Measurements from ENCODE around the gene TBC1D16.
A peak's percentile ranks its signal among the peaks of the same experiment; 100 is the strongest.
"Not testable (repeated sequence)": the region's sequence is repeated elsewhere in the genome, so short reads cannot be mapped to it uniquely, and the experiment has no call there.

The TBC1D16 gene

GRCh38 chr17:80002690-80003490, 32.8 kb downstream of the TBC1D16 start:
- ATAC-seq = no peak

- ATAC-seq = no peak
Observed at GRCh38 chr17:80002070-80002641, 33.5 kb downstream of the TBC1D16 start.

GRCh38 chr17:80000981-80001775, 34.5 kb downstream of the TBC1D16 start:
- ATAC-seq = no peak

- no peak for ATAC-seq
Observed at GRCh38 chr17:80000136-80000535, 35.5 kb downstream of the TBC1D16 start.

GRCh38 chr17:79997011-79997660, 38.5 kb downstream of the TBC1D16 start:
- ATAC-seq = peak; percentile 92 to 95

- no peak for ATAC-seq
Observed at GRCh38 chr17:79996291-79996690, 39.4 kb downstream of the TBC1D16 start.

- no peak for ATAC-seq
Observed at GRCh38 chr17:79995696-79996095, 40.0 kb downstream of the TBC1D16 start.

- no peak for ATAC-seq
Observed at GRCh38 chr17:79994602-79995001, 41.1 kb downstream of the TBC1D16 start.

- not testable (repeated sequence) for ATAC-seq
Observed at GRCh38 chr17:79994228-79994569, 41.5 kb downstream of the TBC1D16 start.

- peak in 1 of 2 donors; percentile 27 for ATAC-seq
Observed at GRCh38 chr17:79993390-79994227, 42.1 kb downstream of the TBC1D16 start.

- no peak for ATAC-seq
Observed at GRCh38 chr17:79992649-79993389, 42.9 kb downstream of the TBC1D16 start.

GRCh38 chr17:79991924-79992648, 43.6 kb downstream of the TBC1D16 start:
- peak; percentile 8 to 9 for ATAC-seq

- ATAC-seq = peak; percentile 91 to 95
Observed at GRCh38 chr17:79991140-79991923, 44.3 kb downstream of the TBC1D16 start.

- no peak for ATAC-seq
Observed at GRCh38 chr17:79990704-79991103, 45.0 kb downstream of the TBC1D16 start.

- ATAC-seq = no peak
Observed at GRCh38 chr17:79990051-79990592, 45.5 kb downstream of the TBC1D16 start.

- ATAC-seq = no peak
Observed at GRCh38 chr17:79989106-79989835, 46.4 kb downstream of the TBC1D16 start.

GRCh38 chr17:79988185-79988971, 47.3 kb downstream of the TBC1D16 start:
- ATAC-seq = no peak

- ATAC-seq = no peak
Observed at GRCh38 chr17:79987935-79988184, 47.8 kb downstream of the TBC1D16 start.
